ENCODE results near the gene CCDC12.
A peak's percentile ranks its signal among the peaks of the same experiment; 100 is the strongest.

The CCDC12 gene

GRCh38 chr3:46893146-46893748 is 83.3 kb downstream of the CCDC12 start:
- no peak for DNase-seq (ENCODE audit: low read depth)

GRCh38 chr3:46892285-46893145 is 84.0 kb downstream of the CCDC12 start:
- DNase-seq (ENCODE audit: low read depth) = peak; percentile 86

GRCh38 chr3:46891132-46891531 is 85.4 kb downstream of the CCDC12 start:
- DNase-seq (ENCODE audit: low read depth) = no peak

GRCh38 chr3:46890132-46890531 is 86.4 kb downstream of the CCDC12 start:
- DNase-seq (ENCODE audit: low read depth) = no peak

- no peak for DNase-seq (ENCODE audit: low read depth)
Measured at GRCh38 chr3:46889381-46890110, 87.0 kb downstream of the CCDC12 start.

- no peak for DNase-seq (ENCODE audit: low read depth)
Measured at GRCh38 chr3:46888705-46889104, 87.8 kb downstream of the CCDC12 start.

- no peak for DNase-seq (ENCODE audit: low read depth)
Measured at GRCh38 chr3:46887980-46888494, 88.5 kb downstream of the CCDC12 start.

- no peak for DNase-seq (ENCODE audit: low read depth)
Measured at GRCh38 chr3:46885612-46886011, 90.9 kb downstream of the CCDC12 start.

- no peak for DNase-seq (ENCODE audit: low read depth)
Measured at GRCh38 chr3:46884929-46885328, 91.6 kb downstream of the CCDC12 start.

- DNase-seq (ENCODE audit: low read depth) = no peak
Measured at GRCh38 chr3:46884427-46884826, 92.1 kb downstream of the CCDC12 start.

GRCh38 chr3:46883830-46884185 is 92.7 kb downstream of the CCDC12 start:
- no peak for DNase-seq (ENCODE audit: low read depth)

- peak; percentile 25 for DNase-seq (ENCODE audit: low read depth)
Measured at GRCh38 chr3:46883054-46883829, 93.3 kb downstream of the CCDC12 start.

GRCh38 chr3:46882377-46883053 is 94.0 kb downstream of the CCDC12 start:
- DNase-seq (ENCODE audit: low read depth) = peak; percentile 18

- DNase-seq (ENCODE audit: low read depth) = no peak
Measured at GRCh38 chr3:46881596-46882376, 94.8 kb downstream of the CCDC12 start.

GRCh38 chr3:46880884-46881595 is 95.5 kb downstream of the CCDC12 start:
- no peak for DNase-seq (ENCODE audit: low read depth)

- no peak for DNase-seq (ENCODE audit: low read depth)
Measured at GRCh38 chr3:46878781-46879436, 97.6 kb downstream of the CCDC12 start.

- DNase-seq (ENCODE audit: low read depth) = no peak
Measured at GRCh38 chr3:46877406-46878125, 99.0 kb downstream of the CCDC12 start, which contains the start of gene PTH1R. Gene PTH1R (plus strand): TSS chr3:46877721. CDS start chr3:46883560, 5,839 bp downstream.

All from fibroblast of gingiva (primary cell).